NCI-H82 treated with DMSO at 0.1 percent for 48 hours (cell line): ENCODE results near the gene TBC1D2.

ENCODE experiments used
- DNase-seq: peaks from one replicate; lab custom pipeline; 2025; ENCODE audit not compliant: unreplicated experiment; lab: John Stamatoyannopoulos, UW

Gene TBC1D2

DNA sequence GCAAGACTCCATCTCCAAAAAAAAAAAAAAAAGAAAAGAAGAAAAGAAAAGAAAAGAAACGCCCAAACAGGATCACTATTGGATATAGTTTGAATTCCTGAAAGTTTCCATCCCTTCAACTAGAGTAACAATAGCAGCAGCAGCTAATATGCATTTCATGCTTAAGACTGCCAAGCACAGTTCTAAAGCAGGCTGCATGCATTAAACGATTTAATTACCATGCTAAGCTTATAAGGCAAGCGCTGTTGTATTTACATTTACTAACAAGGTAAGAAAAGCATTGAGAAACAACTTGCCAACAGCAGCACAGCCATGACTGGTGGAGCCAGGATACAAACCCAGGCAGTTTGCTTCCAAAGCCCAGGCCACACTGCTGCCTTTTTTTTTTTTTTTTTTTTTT, 13.0 kb downstream of the TBC1D2 start:
- DNase-seq: no peak

DNA sequence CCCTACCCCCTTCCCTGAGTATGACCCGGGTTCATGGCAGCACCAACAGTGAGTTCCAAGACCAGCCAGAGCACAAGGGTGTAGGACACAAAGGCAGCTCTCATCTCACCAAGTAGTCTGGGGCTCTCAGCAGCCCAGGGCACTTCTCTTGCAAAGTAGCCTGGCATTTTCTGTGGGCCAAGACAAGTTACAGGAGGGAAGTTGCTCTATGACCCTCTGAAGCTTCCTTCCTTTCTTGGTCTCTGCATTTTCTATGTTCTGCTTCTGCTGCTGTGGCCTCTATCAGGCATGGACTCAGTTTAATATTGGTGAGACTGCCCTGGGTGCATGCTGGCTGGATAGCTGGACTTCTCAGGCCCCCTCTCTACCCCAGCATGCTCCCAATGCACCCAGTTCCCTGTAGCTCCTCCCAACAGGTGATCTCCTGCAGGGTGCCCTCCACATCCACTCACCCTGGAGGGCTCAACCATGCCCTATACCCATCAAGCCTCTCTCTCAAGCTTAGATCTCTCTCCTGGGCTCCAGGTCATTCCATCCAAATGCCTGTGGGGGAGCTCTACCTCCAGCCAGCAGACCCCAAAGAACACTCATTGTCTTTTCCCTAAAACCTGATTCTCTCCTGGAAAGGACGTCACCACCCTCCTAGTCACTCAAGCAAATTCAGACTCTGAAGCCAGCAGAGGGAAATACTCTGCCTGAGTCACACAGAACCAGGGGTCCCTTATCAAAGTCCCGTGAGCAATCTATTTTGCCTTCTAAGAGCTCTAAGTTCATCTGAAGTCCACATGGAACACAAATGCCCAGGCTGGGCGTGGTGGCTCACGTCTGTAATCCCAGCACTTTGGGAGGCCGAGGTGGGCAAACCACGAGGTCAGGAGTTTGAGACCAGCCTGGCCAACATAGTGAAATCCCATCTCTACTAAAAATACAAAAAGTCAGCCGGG, 13.8 kb downstream of the TBC1D2 start:
- DNase-seq: no peak

DNA sequence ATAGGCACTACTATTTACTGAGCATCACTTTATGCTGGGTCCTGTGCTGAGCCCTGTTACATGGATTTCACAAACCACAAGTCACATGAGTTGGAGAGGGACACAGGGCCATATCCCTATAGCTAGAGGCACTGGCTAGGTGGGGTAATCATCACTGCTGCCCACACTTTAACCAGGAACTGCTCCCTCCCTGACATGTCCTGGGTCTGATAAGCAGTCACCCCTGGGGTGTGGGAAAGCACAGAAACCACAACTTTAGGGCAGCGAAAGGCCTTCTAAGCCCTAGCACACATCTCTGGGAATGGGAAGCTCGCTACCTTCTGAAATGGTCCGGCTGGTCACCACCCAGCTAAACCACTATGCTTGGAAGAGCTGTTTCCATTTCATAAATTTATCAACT, 15.0 kb downstream of the TBC1D2 start:
- DNase-seq: no peak

DNA sequence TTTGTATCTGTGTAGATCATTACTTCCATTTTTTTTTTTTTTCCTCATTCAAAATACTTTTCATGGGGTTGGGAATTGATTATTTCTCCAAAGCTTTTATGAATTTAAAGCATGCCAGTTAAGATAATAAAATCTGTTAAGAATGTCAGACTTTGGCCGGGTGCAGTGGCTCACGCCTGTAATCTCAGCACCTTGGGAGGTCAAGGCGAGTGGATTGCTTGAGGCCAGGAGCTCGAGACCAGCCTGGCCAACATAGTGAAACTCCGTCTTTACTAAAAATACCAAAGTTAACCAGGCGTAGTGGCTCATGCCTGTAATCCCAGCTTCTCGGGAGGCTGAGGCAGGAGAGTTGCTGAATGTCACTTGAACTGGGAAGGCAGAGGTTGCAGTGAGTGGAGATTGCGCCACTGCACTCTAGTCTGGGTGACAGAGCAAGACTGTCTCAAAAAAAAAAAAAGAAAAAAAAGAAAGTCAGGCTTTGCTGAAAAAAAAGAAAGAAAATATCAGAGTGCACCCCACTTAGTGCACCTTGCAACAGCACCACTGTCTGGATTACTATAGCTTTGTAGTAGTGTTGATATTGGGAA, 18.5 kb downstream of the TBC1D2 start:
- no peak for DNase-seq

DNA sequence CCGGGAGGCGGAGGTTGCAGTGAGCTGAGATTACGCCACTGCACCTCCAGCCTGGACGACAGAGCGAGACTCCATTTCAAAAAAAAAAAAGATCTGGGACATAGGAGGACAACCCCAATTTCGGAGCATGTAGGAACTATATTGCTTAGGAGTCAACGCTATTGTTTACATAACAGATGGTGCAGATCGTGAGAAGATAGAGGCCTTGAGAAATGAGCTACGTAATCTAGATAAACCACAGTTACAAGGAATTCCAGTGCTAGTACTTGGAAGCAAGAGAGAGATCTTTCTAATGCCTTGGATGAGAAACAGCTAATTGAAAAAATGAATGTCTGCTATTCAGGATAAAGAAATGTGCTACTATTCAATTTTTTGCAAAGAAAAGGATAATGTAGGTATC, 20.3 kb downstream of the TBC1D2 start:
- DNase-seq: no peak

DNA sequence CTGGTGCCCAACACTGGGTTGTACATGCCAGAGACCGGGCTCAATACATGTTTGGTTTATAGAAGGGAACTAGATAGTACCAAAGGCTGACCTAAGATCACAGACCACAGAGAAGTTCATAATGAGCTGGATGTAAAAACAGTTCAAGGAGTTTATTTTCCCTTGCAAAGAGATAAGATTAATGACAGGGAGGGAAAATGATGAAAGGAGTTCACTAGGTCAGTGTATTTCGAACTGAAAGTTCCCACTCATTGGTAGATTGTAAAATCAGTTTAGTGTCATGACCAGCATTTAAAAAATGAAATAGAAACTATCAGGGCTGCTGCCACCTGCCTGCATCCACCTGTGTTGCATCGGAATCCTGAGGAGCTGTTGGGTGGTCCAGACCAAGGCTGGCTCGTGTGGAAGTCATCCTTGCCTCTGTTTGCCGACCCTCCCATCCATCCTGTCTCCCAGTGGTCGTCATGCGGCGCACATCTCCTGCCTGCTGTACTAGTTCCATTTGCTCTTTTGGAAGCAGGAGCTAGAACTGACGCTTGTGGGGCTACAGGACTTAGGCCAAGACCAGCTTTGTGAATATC, 21.1 kb downstream of the TBC1D2 start:
- no peak for DNase-seq

DNA sequence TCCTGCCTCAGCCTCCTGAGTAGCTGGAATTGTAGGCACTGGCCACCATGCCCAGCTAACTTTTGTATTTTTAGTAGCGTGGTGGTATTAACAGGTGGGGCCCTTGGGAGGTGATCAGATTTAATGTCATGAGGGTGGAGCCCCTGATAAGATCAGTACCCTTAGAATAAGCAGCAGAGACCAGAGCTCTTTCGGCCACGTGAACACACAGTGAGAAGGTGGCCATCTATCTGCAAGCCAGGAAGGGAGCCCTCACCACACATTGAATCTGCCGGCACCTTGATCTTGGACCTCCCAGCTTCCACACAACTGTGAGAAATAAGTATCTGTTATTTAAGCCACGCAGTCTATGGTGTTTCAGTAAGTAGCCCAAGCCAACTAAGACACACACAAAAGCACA, 22.5 kb downstream of the TBC1D2 start:
- DNase-seq: no peak

DNA sequence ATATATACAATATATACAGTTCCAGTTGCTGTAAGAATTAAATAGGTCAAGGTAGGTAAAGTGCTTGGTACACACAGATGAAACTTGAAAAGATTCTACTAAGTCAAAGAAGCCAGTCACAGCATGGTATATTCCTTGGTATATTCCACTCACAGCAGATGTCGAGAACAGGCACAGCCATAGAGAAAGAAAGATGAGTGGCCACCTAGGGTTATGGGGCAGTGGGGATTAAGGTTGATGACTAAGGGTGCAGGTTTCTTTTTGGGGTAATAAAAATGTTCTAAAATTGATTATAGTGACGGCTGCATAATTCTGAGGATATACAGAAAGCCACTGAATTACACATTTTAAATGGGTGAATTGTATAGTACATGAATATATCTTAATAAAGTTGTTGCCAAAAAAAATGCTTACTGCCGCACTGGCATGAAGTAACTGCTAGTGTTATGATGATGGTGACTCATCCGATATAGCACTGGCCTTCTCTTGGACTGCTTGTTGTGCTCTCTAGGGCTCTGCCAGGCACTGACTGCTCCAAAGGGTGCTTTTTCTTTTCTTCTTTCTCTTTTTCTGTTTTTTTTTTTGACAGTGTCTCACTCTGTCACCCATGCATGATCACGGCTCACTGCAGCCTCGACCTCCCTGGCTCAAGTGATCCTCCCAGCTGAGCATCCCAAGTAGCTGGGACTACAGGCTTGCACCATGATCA, 23.5 kb downstream of the TBC1D2 start:
- DNase-seq: no peak

DNA sequence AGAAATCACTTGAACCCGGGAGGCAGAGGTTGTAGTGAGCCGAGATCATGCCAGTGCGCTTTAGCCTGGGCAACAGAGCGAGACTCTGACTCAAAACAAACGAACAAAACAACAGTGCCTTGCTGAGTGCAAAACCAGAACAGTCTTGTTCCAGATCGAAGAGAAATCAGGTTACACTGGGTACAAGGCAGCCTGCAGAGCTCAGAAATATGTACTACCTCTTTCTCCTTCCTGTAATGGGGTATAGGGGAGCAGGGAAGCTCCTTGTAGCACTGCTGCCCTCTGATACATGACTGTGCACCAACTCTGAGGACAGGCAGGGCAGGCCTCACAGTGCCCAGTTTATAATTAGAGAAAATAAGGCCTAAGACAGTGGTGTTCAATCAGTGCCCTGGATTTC, 24.7 kb downstream of the TBC1D2 start:
- DNase-seq: no peak

DNA sequence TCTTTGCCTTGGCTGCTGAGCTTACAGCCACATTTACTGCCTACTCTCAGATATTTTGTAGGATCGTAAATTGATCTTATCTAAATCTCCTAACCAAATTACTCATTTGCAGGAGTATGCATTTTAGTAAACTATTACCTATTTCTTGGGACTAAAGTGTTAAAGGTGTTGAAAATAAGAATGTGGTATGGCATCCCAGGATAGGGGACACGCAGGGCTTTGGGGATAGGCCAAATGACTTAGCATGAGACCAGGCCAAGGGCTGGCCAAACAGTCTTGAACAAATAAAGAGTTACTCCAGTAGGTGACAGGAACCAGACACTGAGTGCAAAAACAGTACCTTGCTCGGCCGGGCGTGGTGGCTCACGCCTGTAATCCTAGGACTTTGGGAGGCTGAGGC, 25.1 kb downstream of the TBC1D2 start:
- DNase-seq: no peak

DNA sequence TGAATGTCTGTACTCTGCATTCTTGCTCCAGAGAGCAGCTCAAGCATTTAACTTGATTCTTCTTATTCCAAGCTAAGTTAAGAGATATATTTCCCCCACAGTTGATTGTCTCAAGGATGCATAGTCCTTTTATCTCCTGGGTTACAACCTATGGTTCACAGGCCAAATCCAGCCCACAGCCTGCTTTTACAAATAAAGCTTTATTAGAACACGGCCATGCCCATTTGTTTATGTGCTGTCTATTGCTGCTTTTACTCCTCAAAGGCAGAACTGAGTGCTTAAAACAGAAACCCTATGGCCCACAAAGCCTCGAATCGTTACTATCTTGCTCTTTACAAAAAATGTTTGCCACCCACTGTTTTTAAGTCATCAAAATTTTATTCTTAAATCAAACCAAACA, 25.8 kb downstream of the TBC1D2 start:
- no peak for DNase-seq

DNA sequence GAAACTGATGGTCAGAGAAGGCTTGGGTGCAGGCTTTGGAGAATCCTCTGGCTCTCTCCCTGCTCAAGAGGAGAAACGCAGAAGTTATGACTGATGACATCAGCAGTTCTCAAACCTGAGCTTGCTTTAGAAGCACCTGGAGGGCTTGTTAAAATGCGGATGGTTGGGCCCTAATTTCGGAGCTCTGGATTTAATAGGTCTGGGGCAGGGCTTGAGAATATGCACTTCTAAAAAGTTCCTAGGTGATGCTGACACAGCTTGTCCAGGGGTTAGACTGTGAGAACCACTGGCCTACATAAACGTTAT, 26.4 kb downstream of the TBC1D2 start:
- no peak for DNase-seq

DNA sequence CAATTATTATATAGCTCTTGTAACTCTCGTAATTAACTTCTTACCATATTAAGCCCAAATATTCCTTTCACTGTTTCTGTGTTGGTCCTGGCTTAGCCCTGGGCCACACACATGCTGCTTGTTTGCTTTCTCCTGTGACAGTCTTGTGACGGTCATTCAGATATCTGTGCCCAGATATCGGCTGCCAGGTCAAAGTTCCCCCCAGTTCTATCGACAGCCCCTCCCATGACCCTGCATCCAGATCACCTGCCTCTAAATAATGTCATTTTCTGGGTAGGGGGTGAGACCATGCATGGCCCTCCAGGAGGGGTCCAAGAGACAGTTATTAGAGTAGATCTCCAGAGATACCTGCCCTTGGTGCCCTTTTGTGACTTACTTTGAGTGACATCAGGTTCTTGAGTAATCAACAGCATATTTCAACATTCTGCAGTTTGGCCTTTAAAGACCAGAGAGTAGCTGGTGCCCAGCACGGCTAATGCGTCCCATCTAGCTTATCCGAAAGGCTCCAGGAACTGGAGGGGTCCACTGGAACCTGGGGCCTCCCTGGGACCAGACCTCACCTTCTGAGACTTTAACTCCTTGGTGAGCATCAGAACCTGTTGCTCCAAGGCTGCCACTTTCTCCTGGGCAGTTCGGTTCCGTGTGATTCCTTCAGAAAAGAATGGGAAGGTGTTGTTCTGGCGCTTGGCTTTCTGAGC, 26.9 kb downstream of the TBC1D2 start:
- no peak for DNase-seq

DNA sequence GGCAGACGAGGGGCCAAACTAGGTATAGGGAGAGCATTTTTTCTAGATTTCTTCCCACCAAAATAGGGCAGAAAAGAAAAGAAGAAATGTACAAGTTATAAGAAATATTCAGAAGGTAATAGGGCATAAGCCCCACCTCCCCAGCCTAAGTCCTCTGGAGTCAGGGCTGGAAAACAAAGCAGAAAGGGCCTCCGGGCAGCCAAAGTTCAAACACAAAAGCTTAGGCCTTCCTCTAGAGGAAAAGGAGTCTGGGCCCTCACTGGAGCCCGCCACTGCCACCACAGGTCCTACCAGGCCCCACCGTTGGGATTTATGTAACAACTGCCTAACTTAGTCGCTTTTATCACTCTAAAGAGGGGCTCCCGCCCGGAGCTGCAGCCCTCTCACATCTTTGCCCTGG, 27.6 kb downstream of the TBC1D2 start:
- DNase-seq: no peak

DNA sequence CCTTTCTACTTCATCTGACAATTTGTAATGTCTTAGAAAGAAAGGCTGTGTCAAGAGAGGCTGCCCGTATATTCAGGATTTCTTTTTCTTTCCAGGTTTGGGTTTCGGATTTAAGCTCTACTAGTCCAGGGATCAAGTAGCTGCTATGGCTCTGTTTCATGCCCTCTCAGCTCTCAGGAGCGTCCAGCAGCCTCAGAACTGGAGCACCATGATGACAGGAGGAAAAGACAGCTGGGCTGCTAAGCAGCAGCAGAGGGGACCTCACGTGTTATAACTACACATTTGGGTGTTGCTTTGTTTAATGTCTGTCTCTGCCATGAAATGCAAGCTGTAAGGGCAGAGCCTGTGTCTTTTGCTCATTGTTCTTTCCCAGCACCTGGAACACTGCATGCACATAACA, 28.5 kb downstream of the TBC1D2 start:
- DNase-seq: peak; percentile 29

DNA sequence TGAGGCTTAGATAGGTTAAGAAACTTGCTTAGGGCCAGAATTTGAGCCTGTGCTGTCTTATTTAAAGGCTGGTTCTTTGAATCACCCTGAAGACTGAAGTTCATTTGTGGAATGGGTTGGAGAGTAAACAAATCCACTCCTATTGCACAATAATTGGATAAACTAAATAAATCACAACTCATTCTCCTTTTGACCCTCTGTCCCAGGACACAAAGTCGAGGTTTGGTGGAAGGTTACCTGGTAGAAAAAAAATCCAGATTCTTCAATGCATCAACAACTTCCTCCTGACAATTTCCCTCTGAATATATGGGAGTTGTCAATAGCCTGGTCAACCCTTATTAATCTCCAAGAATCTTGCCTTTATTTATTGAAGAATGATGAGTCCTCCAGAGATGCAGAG, 28.9 kb downstream of the TBC1D2 start:
- DNase-seq: no peak

DNA sequence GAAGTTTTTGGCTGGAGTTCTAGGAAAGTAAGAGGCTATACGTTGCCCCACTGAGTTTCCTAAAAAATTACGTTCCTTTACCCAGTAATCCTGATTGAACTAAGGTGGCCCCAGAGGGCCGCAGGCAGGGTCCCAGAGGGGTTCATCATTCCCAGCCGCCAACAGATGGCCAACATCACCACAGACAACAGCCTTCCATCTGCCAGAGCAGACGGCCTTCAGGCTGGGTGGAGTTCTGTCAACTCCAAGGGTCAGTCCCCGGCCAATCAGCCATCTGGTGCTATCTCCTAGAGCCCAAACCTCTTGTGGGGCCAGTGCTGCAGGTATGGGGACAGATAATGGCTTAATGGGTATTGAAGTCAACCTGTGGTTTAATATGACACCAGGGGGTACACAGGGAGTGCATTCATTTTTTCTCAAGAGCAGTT, 30.4 kb downstream of the TBC1D2 start:
- DNase-seq: peak; percentile 86

DNA sequence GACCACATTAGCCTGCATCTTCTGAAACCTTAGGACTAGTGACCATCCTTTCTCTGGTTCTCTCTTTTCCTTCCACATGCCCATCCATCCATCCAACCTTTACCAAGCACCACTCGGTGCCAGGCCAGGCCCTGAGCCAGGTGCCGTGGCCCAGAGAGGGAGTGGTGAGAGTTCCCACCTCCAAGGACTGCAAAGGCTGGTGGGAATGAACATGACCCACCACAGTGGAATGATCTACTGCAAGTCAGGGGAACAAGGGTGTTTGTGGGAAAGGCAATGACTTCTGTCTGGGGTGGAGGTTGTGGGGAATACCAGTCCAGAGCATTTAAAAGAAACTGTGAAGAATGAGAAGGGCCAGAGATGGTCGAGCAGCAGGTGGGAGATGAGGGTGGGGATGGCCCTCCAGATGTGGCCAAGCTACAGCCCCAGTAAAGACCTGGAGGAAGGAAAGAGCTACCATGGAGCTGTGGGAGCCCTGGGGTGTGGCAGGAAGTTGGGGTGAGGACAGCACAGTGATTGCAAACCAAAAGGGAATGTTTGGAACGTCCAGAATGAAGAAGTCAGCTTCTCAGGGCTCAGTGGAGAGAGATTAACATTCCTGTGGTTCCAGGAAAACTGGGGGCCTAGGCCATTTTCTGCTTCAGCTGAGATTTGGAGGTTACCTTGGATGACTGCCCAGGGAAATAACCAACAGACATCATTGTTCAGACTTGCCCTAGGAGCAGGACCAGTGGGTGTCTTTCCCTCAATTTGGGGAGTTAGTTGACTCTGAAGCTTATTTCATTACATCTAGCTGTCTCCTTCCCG, 32.4 kb downstream of the TBC1D2 start:
- DNase-seq: no peak

DNA sequence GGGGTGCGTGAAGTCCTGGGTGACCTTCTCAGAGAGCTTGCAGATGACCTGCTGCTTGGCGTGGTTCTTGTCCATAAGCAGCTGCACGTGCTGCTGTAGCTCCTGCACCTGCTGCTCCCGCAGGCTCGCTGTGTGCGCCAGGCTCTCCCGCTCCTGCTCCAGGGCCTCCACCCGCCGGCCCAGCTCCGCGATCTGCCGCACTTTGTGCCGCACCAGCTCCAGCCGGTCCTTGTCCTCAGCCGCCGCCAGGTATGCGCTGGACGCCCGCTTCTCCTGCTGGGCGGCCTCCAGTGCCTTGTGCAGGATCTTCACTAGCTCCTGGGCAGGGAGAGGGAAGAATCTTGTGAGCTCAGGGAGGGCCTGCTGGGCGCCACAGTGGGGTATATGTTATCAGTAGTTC, 34.5 kb downstream of the TBC1D2 start:
- no peak for DNase-seq

DNA sequence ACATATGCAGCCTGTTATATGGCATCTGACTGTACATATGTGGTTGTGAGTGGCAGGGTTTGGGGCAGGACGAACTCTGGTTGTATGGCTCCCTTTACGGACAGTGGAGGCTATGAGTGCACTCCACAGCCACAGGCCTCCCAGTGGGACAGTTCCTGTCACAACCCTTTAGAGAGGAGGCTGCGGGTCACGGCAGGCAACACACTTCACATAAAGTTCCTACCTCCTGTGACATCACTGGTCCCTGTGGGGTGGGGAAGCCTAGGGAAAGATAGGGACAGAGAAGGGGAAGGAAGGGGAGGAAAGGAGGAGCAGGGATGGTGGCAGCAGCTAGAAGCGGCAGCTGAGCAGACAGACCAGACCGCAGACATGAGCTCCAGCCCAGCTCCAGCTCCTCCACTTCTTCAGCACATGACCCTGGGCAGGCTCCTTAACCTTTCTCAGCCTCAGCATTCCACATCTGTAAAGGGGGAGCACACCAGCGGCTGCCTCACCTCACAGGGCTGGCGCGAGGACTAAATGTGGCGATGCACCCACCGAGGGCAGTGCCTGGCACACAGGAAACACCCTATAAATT, 35.6 kb downstream of the TBC1D2 start:
- no peak for DNase-seq
